ENCODE results near the gene ICE2.

The ICE2 gene

GRCh38 chr15:60525341-60526039 is 46.5 kb upstream of the ICE2 start:
- TF ChIP-seq CTCF (IDR thresholded peaks at IDR 0.05), result no peak
- Histone ChIP-seq H3K4me2 (ENCODE audit: low read length) (no peak overlapping the region), H2AFZ (peak overlapping the region; percentile 22), H3K9me3 (ENCODE audit: control insufficient read depth, low read length) (no peaks in the 10 kb centered on the region), H3K79me2 (peaks cover 7% of the 10 kb centered on the region), H3K4me1 (peaks cover 3% of the 10 kb centered on the region), H3K27ac (peak overlapping the region; percentile 72), H3K27me3 (ENCODE audit: control insufficient read depth, insufficient read depth, low read length) (no peaks in the 10 kb centered on the region), H3K36me3 (ENCODE audit: control insufficient read depth, insufficient read depth, low read length) (no peaks in the 10 kb centered on the region), H3K9ac (no peak overlapping the region), H3K4me3 (ENCODE audit: low read depth, low read length) (no peak overlapping the region)

GRCh38 chr15:60523056-60523455 is 44.1 kb upstream of the ICE2 start:
- TF ChIP-seq CTCF (IDR thresholded peaks at IDR 0.05), result no peak
- H3K9ac ChIP-seq, result no peak overlapping the region
- no peak overlapping the region for H3K27ac ChIP-seq
- H3K79me2 ChIP-seq, result peaks cover 7% of the 10 kb centered on the region
- H3K36me3 ChIP-seq (ENCODE audit: control insufficient read depth, insufficient read depth, low read length), result no peaks in the 10 kb centered on the region
- H3K4me1 ChIP-seq, result peaks cover 3% of the 10 kb centered on the region
- no peaks in the 10 kb centered on the region for H3K27me3 ChIP-seq (ENCODE audit: control insufficient read depth, insufficient read depth, low read length)
- no peaks in the 10 kb centered on the region for H3K9me3 ChIP-seq (ENCODE audit: control insufficient read depth, low read length)
- no peak overlapping the region for H3K4me3 ChIP-seq (ENCODE audit: low read depth, low read length)
- no peak overlapping the region for H2AFZ ChIP-seq
- H3K4me2 ChIP-seq (ENCODE audit: low read length), result no peak overlapping the region

- no peaks in the 10 kb centered on the region for H3K36me3 ChIP-seq (ENCODE audit: control insufficient read depth, insufficient read depth, low read length)
- H3K9ac ChIP-seq, result no peak overlapping the region
- TF ChIP-seq CTCF (IDR thresholded peaks at IDR 0.05), result peak; percentile 86
- H3K27ac ChIP-seq, result peak overlapping the region; percentile 72
- H3K79me2 ChIP-seq, result peaks cover 9% of the 10 kb centered on the region
- no peak overlapping the region for H2AFZ ChIP-seq
- H3K27me3 ChIP-seq (ENCODE audit: control insufficient read depth, insufficient read depth, low read length), result no peaks in the 10 kb centered on the region
- H3K9me3 ChIP-seq (ENCODE audit: control insufficient read depth, low read length), result no peaks in the 10 kb centered on the region
- no peak overlapping the region for H3K4me2 ChIP-seq (ENCODE audit: low read length)
- no peaks in the 10 kb centered on the region for H3K4me1 ChIP-seq
- H3K4me3 ChIP-seq (ENCODE audit: low read depth, low read length), result no peak overlapping the region
These were observed 42.0 kb upstream of the ICE2 start for GRCh38 chr15:60520825-60521368.

GRCh38 chr15:60520013-60520824 is 41.3 kb upstream of the ICE2 start:
- no peaks in the 10 kb centered on the region for H3K4me1 ChIP-seq
- H3K79me2 ChIP-seq, result peaks cover 9% of the 10 kb centered on the region
- no peak overlapping the region for H3K4me3 ChIP-seq (ENCODE audit: low read depth, low read length)
- no peaks in the 10 kb centered on the region for H3K9me3 ChIP-seq (ENCODE audit: control insufficient read depth, low read length)
- H2AFZ ChIP-seq, result peak overlapping the region; percentile 18
- peak overlapping the region; percentile 72 for H3K27ac ChIP-seq
- no peaks in the 10 kb centered on the region for H3K36me3 ChIP-seq (ENCODE audit: control insufficient read depth, insufficient read depth, low read length)
- H3K4me2 ChIP-seq (ENCODE audit: low read length), result no peak overlapping the region
- no peak overlapping the region for H3K9ac ChIP-seq
- TF ChIP-seq CTCF (IDR thresholded peaks at IDR 0.05), result no peak
- H3K27me3 ChIP-seq (ENCODE audit: control insufficient read depth, insufficient read depth, low read length), result no peaks in the 10 kb centered on the region
